Transverse colon (tissue), 4 donors: ENCODE measurements around the gene KRT4.

Experiments
- EP300 ChIP-seq: sonication (generic); formaldehyde crosslinking; IDR thresholded peaks from one replicate; pipeline ENCODE4 v1.6.1; 2017; ENCODE audit warnings: antibody characterized with exemption, low read depth
- POLR2A ChIP-seq: fragments of 450-650 bp; IDR thresholded peaks from one replicate; pipeline ENCODE4 v1.6.1; 2016; ENCODE audit warnings: antibody characterized with exemption, mild to moderate bottlenecking, moderate library complexity
- POLR2AphosphoS5 ChIP-seq, 3 donors: sonication (generic); formaldehyde crosslinking; IDR thresholded peaks; one replicate each; pipeline ENCODE4 v1.6.1; 2016; ENCODE audit warnings: antibody characterized with exemption in 3 of 3
- TF ChIP-seq, protein P1 (sequence below), 5 experiments: fragments of 200-600 bp in 3 of 5; fragments of 450-650 bp in 2 of 5; sonication (generic) in 3 of 5; IDR thresholded peaks; 1 replicate in 2 of 5; 2 replicates in 3 of 5; pipeline ENCODE4 v1.5.1; 2016 to 2017; ENCODE audit warnings: antibody characterized with exemption in 5 of 5, inconsistent platforms in 3 of 5, mild to moderate bottlenecking in 2 of 5, moderate library complexity in 1 of 5

DNA sequence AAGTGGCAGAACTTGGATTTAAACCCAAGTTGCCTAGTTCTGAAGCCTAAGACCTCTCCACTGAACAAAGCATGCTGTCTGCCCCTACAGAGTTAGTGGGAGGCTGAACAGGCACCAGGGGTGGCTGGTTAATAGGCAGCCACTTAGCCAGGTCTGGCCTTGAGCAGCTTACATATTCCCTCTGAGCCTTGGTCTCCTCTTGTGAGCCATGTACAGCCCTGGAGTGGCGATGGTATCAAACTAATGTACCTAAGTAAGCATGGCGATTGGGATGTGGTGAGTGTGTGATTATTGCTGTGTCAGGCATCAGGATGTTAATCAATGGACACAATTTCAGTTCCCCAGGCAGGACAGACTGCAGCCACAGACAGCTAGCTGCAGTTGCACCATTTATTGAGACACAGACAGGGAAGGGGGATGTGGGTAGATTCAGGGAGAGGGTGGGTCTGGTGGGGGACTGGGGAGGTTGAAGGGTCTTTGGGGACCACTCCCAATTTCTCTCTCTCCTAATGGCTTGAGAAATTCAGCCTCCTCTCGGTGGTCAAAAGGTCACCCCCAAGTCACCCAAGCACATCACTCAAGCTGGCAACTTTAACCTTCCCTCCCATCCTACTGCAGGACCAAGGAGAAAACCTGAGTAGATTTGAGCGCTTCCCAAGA, 7.3 kb upstream of the KRT4 start:
- TF ChIP-seq POLR2AphosphoS5 (IDR thresholded peaks at IDR 0.05): no peak
- TF ChIP-seq, protein P1, sequence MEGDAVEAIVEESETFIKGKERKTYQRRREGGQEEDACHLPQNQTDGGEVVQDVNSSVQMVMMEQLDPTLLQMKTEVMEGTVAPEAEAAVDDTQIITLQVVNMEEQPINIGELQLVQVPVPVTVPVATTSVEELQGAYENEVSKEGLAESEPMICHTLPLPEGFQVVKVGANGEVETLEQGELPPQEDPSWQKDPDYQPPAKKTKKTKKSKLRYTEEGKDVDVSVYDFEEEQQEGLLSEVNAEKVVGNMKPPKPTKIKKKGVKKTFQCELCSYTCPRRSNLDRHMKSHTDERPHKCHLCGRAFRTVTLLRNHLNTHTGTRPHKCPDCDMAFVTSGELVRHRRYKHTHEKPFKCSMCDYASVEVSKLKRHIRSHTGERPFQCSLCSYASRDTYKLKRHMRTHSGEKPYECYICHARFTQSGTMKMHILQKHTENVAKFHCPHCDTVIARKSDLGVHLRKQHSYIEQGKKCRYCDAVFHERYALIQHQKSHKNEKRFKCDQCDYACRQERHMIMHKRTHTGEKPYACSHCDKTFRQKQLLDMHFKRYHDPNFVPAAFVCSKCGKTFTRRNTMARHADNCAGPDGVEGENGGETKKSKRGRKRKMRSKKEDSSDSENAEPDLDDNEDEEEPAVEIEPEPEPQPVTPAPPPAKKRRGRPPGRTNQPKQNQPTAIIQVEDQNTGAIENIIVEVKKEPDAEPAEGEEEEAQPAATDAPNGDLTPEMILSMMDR (IDR thresholded peaks at IDR 0.05): no peak
- no peak for TF ChIP-seq POLR2A
- no peak for TF ChIP-seq EP300
